NB4 (cell line): ENCODE measurements around the gene MSI2.

ENCODE experiments used
- DNase-seq: peaks from one replicate; pipeline ENCODE4 v3.0.0; 2010; ENCODE audit warnings: low read depth
- H3K4me3 ChIP-seq: one replicate; pipeline ENCODE4 v1.5.1; 2011; ENCODE audit warnings: mild to moderate bottlenecking, low read depth, low read length, moderate library complexity
- MYC ChIP-seq: IDR thresholded peaks from 2 replicates; pipeline ENCODE4 v1.6.1; 2011; ENCODE audit warnings: low read depth, low read length
- POLR2A ChIP-seq: IDR thresholded peaks from 2 replicates; pipeline ENCODE4 v1.6.1; 2011; ENCODE audit warnings: mild to moderate bottlenecking; ENCODE audit not compliant: insufficient read length; ENCODE audit errors: extremely low read depth
- TF ChIP-seq, protein P1 (sequence below): IDR thresholded peaks from 2 replicates; pipeline ENCODE4 v1.6.1; 2011; ENCODE audit warnings: low read depth, low read length
- TF ChIP-seq, protein P2 (sequence below): IDR thresholded peaks from one replicate; pipeline ENCODE4 v1.5.1; 2012; ENCODE audit warnings: low read depth, low read length

MSI2 gene

DNA sequence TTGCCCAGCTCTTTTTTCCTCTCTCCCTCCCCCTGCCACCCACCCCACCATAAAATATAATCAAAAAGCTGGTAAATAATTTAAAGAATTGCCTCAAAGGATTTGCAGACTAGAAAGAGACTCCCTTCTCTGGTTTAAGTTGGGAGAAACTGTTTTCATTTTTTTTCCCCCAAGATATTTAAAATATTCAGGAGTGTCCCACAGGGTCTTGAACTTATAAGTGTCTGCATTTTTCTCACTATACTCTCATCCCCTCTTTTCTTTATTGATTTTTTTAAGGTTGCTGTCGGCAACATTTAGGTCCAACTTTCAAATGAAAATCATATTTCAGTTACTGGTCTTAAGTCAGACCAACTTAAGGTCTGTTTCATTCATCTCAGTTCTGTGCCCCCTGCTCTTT, 210.2 kb downstream of the MSI2 start:
- no peak for DNase-seq
- TF ChIP-seq MYC (no peak), POLR2A (no peak)
- TF ChIP-seq, protein P1, sequence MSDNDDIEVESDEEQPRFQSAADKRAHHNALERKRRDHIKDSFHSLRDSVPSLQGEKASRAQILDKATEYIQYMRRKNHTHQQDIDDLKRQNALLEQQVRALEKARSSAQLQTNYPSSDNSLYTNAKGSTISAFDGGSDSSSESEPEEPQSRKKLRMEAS = no peak
- TF ChIP-seq, protein P2, sequence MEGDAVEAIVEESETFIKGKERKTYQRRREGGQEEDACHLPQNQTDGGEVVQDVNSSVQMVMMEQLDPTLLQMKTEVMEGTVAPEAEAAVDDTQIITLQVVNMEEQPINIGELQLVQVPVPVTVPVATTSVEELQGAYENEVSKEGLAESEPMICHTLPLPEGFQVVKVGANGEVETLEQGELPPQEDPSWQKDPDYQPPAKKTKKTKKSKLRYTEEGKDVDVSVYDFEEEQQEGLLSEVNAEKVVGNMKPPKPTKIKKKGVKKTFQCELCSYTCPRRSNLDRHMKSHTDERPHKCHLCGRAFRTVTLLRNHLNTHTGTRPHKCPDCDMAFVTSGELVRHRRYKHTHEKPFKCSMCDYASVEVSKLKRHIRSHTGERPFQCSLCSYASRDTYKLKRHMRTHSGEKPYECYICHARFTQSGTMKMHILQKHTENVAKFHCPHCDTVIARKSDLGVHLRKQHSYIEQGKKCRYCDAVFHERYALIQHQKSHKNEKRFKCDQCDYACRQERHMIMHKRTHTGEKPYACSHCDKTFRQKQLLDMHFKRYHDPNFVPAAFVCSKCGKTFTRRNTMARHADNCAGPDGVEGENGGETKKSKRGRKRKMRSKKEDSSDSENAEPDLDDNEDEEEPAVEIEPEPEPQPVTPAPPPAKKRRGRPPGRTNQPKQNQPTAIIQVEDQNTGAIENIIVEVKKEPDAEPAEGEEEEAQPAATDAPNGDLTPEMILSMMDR = no peak
- no peak overlapping the region for H3K4me3 ChIP-seq

DNA sequence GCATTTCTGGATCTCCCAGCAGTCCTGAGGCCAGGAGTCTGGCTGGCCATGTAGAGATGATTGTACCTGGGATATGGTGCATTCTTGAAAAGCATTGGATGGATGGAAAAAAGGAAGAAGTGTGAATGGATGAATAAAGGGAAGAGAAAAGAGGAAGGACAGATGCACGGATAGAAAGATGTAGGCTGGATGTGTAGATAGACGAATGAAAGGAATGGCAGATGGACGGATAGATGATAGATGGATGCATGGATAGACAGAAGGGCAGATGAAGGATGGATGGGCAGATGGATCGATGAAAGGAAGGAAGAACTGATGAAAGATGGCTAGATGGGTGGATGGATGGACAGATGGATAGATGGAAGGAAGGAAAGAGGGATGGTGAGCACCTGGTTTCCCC, 210.9 kb downstream of the MSI2 start:
- H3K4me3 ChIP-seq = no peak overlapping the region
- DNase-seq = no peak
- TF ChIP-seq MYC = no peak
- TF ChIP-seq, protein P2 = no peak
- TF ChIP-seq POLR2A = no peak
- TF ChIP-seq, protein P1 = no peak

DNA sequence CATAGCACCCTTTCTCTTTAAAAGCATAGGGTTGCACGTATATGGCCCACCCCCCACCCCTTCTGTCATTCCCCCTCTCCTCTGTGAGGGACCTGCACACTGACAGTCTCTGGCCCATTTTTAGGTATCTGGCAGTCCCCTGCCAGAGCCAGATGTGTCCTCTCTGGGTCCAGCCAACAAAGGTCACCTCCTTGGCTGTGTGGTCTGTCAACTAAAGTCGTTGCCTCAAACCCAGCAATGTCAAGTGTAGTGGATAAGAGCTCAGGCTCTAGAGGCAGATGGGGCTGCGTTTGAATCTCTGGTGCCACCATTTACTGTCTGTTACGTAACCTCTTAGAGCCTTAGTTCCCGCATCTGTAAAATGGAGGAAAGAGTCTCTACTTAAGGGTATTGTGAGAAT, 211.5 kb downstream of the MSI2 start:
- TF ChIP-seq, protein P1 = no peak
- TF ChIP-seq MYC (no peak), POLR2A (no peak)
- TF ChIP-seq, protein P2 = no peak
- DNase-seq = no peak
- H3K4me3 ChIP-seq = no peak overlapping the region

DNA sequence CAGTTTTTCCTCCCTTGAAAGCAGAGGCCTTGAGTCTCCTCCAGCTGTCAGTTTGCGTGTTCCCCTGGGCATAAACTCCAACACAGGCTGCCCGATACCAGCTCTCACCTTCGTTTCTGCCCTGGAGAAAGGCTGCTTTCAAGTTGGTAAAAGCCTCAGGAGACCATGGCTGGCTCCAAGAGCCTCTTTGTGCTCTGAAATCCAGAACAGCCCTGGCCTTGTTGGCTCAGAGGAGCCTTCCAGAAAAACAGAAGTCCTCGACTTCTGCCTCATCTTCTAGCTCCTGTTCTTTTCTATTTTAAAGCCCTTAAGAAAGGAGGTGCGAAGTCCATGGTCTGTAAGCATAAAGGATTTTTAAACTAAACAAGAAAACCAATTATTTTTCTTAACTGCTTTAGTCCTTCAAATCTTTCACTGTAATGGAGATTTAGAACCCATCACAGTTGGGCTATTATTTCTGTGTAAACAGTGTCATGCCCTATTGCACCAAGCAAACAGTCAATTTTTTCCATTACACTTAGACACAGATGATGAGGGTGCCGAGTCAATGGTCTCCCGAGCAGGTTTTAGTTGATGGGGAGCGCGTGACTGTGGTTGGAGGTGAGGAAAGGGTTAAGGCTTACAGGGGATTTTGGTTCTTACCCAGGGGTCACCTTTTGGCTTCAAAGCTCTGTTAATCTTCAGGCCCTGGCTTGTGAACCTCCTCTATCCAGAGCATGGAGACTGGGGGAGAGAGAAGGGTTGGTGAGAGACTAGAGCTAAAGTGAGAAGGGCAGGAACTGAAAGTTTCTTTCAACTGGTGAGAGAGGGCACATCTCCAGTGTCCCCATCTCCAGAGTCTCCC, 212.8 kb downstream of the MSI2 start:
- TF ChIP-seq POLR2A = no peak
- no peak for TF ChIP-seq MYC
- TF ChIP-seq, protein P1 = no peak
- TF ChIP-seq, protein P2 = no peak
- no peak overlapping the region for H3K4me3 ChIP-seq
- no peak for DNase-seq

DNA sequence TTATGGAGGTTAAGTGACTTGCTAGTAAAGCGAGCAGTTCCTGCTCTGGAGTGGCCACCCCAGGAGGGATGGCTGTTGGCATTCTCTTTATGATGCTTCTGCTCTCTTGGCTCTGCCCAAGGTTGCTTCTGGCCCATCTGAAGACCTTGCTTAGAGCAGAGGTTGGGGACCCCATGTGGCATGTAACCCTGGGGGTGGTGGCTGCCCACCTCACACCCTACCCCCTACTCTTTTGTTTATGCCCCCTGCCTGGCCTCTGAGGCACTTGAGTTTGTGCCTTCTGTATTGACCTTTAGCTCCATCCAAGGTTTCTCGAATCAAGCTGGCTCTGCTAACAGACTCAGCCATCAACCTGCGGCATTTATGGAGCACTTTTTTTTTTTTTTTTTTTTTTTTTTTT, 214.6 kb downstream of the MSI2 start:
- no peak overlapping the region for H3K4me3 ChIP-seq
- no peak for DNase-seq
- TF ChIP-seq MYC = no peak
- TF ChIP-seq, protein P2 = no peak
- no peak for TF ChIP-seq POLR2A
- TF ChIP-seq, protein P1 = no peak
